Measurements from ENCODE around the gene TBX21.

Gene TBX21

GRCh38 chr17:47699536-47699840, 33.5 kb upstream of the TBX21 start:
- in situ Hi-C loops (cut with MboI; ENCODE audit: low pct_unique_long_range_greater_than_20kb, low sequenced_read_pairs, unreplicated experiment) = no loop called here
- no peak for DNase-seq (ENCODE audit: low spot score)
- TF ChIP-seq, protein P1, sequence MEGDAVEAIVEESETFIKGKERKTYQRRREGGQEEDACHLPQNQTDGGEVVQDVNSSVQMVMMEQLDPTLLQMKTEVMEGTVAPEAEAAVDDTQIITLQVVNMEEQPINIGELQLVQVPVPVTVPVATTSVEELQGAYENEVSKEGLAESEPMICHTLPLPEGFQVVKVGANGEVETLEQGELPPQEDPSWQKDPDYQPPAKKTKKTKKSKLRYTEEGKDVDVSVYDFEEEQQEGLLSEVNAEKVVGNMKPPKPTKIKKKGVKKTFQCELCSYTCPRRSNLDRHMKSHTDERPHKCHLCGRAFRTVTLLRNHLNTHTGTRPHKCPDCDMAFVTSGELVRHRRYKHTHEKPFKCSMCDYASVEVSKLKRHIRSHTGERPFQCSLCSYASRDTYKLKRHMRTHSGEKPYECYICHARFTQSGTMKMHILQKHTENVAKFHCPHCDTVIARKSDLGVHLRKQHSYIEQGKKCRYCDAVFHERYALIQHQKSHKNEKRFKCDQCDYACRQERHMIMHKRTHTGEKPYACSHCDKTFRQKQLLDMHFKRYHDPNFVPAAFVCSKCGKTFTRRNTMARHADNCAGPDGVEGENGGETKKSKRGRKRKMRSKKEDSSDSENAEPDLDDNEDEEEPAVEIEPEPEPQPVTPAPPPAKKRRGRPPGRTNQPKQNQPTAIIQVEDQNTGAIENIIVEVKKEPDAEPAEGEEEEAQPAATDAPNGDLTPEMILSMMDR (IDR thresholded peaks at IDR 0.05; ENCODE audit: extremely low read depth, insufficient read depth, missing control alignments) = no peak

DNA sequence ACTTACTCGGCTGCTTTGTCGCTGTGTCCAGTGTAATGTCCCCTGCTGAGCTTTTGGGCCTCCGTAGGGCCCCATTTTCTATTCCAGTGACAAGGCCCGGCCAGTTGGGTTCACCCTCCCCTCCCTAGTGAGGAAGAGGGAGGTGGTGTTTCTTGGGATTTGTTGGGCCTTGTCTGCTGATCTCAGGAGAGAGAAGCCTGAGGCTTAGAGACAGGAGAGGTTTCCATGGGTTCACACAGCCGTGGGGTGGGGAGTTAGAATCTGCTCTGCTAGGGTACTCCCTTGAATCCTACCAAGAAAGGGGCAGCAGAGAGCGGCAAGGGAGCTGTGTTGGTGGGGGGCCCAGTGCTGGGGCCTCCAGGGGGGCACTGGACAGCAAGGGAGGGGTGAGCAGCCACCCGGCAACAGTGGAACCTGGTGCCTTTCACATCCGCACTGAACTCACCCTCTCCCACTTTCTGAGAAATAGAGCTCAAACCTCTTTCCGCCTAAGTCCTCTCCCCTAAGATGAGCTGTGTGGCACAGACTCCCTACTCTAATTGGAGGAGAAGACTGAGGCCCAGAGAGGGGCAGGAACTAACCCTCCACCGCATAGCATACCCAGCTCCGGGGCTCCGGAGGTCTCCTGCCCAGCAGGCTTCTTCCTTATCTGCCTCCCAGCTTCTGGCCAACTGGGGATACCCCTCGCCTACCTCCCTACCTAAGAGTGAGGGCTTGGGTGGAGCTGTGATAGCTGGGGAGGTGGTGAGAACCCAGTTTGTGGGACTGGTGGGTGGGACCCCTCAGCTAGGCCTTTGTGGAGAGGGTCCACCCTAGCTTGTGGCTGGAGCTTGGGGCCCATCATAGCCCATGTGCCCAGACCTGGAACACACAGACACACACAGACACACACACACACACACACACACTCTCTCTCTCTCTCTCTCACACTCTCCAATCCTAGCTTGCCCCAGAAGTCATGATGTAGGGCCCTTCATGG, 32.3 kb upstream of the TBX21 start:
- no peak for DNase-seq (ENCODE audit: low spot score)
- in situ Hi-C loops (cut with MboI; ENCODE audit: low pct_unique_long_range_greater_than_20kb, low sequenced_read_pairs, unreplicated experiment) = no loop called here
- TF ChIP-seq, protein P1 (IDR thresholded peaks at IDR 0.05; ENCODE audit: extremely low read depth, insufficient read depth, missing control alignments) = no peak

DNA sequence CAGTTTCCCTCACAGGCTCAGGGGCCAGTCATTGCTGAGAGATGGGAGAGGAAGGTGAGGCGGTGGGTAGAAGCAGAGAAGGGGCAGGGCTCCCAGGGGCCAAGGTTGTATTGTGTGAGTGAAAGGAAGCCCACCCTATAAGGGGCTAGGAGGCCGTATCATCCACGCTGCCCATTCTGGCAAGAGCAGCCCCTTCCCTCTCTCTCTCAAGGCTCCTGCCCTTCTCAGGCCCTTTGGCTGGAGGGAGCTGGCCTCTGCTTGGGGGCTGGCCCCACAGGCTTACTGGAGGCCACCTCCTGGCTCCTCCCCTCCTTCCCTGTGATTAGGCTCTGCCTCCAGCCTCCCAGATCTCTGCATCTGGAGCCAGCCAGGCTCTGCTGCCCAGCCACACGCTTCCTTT, 31.4 kb upstream of the TBX21 start:
- TF ChIP-seq, protein P1 (IDR thresholded peaks at IDR 0.05; ENCODE audit: extremely low read depth, insufficient read depth, missing control alignments) = no peak
- DNase-seq (ENCODE audit: low spot score) = no peak
- in situ Hi-C loops (cut with MboI; ENCODE audit: low pct_unique_long_range_greater_than_20kb, low sequenced_read_pairs, unreplicated experiment) = no loop called here

DNA sequence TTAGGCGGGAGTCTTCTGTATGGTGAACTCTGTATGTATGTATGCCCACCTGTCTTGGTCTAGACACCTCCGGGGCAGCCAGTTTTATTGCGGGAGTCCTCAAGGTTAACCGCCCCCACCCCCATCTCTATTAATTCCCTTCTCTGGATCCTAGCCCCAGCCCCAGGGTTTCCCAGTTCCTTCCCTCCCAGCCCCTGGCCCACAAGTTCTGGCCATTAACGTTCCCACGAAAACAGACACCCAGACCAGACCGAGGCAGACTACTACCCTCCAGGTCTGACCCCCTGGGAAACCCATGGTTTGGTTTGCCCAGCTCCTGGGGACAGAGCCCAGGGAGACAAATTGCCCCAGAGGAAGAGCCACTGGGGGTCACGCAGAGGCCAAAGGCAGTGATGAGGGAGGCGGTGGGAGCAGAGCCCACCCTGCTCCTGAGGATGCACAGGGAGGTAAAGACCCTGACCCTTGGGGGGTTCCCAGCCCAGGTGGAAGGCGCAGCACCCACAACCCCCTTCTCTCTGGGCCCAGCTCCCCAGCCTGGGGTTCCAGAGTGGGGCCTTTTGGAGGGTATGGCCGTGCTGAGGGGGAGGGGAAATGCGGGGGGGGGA, 30.5 kb upstream of the TBX21 start:
- in situ Hi-C loops (cut with MboI; ENCODE audit: low pct_unique_long_range_greater_than_20kb, low sequenced_read_pairs, unreplicated experiment) = no loop called here
- no peak for DNase-seq (ENCODE audit: low spot score)
- TF ChIP-seq, protein P1 (IDR thresholded peaks at IDR 0.05; ENCODE audit: extremely low read depth, insufficient read depth, missing control alignments) = no peak

GRCh38 chr17:47703191-47703591, 29.8 kb upstream of the TBX21 start:
- peak; percentile 58 for DNase-seq (ENCODE audit: low spot score)
- TF ChIP-seq, protein P1 (IDR thresholded peaks at IDR 0.05; ENCODE audit: extremely low read depth, insufficient read depth, missing control alignments) = no peak
- in situ Hi-C loops (cut with MboI; ENCODE audit: low pct_unique_long_range_greater_than_20kb, low sequenced_read_pairs, unreplicated experiment) = no loop called here

DNA sequence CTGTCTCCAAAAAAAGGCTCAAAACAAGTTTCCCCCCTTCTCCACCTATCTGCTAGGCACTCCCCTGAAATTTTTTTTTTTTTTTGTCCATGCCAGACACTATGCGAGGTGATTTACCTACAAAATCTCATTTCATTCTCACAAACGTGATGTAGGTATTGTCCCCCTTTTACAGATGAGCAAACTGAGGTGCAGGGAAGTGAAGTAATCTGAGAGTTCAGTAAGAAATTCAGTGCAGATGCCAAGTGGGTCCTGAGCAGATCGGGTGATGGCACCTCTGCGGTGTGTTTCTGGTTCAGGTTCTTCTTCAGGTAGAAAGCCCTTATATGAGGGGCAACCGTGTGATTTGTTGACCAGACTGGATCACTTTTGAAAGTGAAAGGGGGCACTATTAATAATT, 29.4 kb upstream of the TBX21 start:
- DNase-seq (ENCODE audit: low spot score) = no peak
- in situ Hi-C loops (cut with MboI; ENCODE audit: low pct_unique_long_range_greater_than_20kb, low sequenced_read_pairs, unreplicated experiment) = no loop called here
- TF ChIP-seq, protein P1 (IDR thresholded peaks at IDR 0.05; ENCODE audit: extremely low read depth, insufficient read depth, missing control alignments) = no peak
